ENCODE results near the gene ABCC1. TPM values are rescaled to one million over a fixed set of nuclear protein-coding genes. Genes with fewer than 3 reads are reported as not detected.
"Not testable (repeated sequence)": the region's sequence is repeated elsewhere in the genome, so short reads cannot be mapped to it uniquely, and the experiment has no call there.

The ABCC1 gene
- total RNA-seq, 1 experiment from 2014 or later = 16.1 TPM

DNA sequence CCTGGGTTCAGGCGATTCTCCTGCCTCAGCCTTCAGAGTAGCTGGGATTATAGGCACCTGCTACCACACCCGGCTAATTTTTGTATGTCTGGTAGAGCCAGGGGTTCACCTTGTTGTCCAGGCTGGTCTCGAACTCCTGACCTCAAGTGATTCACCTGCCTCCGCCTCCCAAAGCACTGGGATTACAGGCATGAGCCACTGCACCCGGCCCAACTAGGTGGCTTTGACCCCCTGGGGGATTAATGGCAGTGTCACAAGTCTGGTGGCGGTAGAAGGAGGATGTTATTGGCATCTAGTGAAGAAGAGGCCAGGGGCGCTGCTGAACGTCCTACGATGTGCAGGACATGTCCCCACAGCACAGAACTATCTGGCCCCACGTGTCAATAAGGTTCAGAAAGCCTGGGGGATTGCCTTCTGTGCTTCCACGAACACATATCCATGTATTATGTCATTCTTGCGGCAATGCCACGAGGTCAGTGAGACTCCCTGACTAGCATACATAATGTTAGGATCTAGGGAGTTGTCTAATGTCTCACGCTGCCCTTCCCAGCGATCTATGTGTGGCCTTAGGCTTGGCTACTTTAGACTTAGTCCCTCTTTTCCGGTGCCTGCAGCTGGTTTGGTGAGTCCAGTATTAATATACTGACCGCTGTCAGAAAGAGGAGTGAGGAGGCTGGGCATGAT, 198.0 kb downstream of the ABCC1 start:
- no peak for TF ChIP-seq EZH2 (IDR thresholded peaks at IDR 0.05; ENCODE audit: low read length, unreplicated experiment)
- TF ChIP-seq EZH2phosphoT487 (IDR thresholded peaks at IDR 0.05; ENCODE audit: borderline replicate concordance, low read length) = no peak
- TF ChIP-seq, protein P1, sequence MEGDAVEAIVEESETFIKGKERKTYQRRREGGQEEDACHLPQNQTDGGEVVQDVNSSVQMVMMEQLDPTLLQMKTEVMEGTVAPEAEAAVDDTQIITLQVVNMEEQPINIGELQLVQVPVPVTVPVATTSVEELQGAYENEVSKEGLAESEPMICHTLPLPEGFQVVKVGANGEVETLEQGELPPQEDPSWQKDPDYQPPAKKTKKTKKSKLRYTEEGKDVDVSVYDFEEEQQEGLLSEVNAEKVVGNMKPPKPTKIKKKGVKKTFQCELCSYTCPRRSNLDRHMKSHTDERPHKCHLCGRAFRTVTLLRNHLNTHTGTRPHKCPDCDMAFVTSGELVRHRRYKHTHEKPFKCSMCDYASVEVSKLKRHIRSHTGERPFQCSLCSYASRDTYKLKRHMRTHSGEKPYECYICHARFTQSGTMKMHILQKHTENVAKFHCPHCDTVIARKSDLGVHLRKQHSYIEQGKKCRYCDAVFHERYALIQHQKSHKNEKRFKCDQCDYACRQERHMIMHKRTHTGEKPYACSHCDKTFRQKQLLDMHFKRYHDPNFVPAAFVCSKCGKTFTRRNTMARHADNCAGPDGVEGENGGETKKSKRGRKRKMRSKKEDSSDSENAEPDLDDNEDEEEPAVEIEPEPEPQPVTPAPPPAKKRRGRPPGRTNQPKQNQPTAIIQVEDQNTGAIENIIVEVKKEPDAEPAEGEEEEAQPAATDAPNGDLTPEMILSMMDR (conservative IDR thresholded peaks at IDR 0.05; ENCODE audit: low read depth, low read length) = no peak
- H2AFZ ChIP-seq (ENCODE audit: low read length) = no peak overlapping the region
- no peak overlapping the region for H3K9ac ChIP-seq (ENCODE audit: low read length)
- H3K36me3 ChIP-seq (ENCODE audit: low read depth, low read length) = no peaks in the 10 kb centered on the region
- ATAC-seq (no peak), DNase-seq (no peak)
- H4K20me1 ChIP-seq (ENCODE audit: low read length) = no peaks in the 10 kb centered on the region
- peaks cover 5% of the 10 kb centered on the region; the same call in 1 of the 2 replicates for H3K4me1 ChIP-seq (ENCODE audit: insufficient read depth, low read length)
- H3F3A ChIP-seq (ENCODE audit: low read length, unreplicated experiment) = no peaks in the 10 kb centered on the region
- H3K79me2 ChIP-seq (ENCODE audit: low read length) = no peaks in the 10 kb centered on the region
- H3K27me3 ChIP-seq (ENCODE audit: low read length) = no peaks in the 10 kb centered on the region
- BruUV-seq (replicated peaks) = no TSS peak
- H3K4me3 ChIP-seq (ENCODE audit: low read length) = no peak overlapping the region
- POLR2A ChIA-PET (ENCODE audit: unreplicated experiment) = no interaction called here
- no peaks in the 10 kb centered on the region for H3K9me3 ChIP-seq (ENCODE audit: low read length)
- intact Hi-C loops (cut with micrococcal nuclease) = no loop called here
- no peak overlapping the region for H3K27ac ChIP-seq (ENCODE audit: low read length)
- CTCF ChIA-PET = no interaction called here
- no peak overlapping the region for H3K4me2 ChIP-seq (ENCODE audit: low read length)
- no peaks in the 10 kb centered on the region for H3K9me2 ChIP-seq (replicated peaks; ENCODE audit: low read length)

DNA sequence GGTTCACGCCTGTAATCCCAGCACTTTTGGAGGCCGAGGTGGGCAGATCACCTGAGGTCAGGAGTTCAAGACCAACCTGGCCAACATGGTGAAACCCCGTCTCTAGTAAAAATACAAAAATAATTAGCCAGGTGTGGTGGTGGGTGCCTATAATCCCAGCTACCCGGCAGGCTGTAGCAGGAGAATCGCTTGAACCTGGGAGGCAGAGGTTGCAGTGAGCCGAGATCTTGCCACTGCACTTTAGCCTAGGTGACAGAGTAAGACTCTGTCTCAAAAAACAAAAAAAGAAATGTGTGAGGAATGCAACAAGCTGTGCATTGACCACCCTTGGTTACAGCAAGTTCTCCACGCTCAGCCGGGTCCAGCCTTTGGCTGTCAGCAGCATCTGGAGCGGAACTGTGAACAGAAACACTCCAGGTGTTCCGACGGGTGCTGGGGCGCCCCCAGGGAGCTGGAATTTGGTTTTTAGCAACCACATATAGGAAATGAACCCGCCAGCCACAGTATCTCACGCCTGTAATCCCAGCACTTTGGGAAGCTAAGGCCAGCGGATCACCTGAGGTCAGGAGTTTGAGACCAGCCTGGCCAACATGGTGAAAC, 198.7 kb downstream of the ABCC1 start:
- H3K9me2 ChIP-seq (replicated peaks; ENCODE audit: low read length); intact Hi-C loops (cut with micrococcal nuclease); H3F3A ChIP-seq (ENCODE audit: low read length, unreplicated experiment); H4K20me1 ChIP-seq (ENCODE audit: low read length); H3K4me2 ChIP-seq (ENCODE audit: low read length); H3K36me3 ChIP-seq (ENCODE audit: low read depth, low read length); H3K27ac ChIP-seq (ENCODE audit: low read length); H3K9me3 ChIP-seq (ENCODE audit: low read length); H3K9ac ChIP-seq (ENCODE audit: low read length); CTCF ChIA-PET; POLR2A ChIA-PET (ENCODE audit: unreplicated experiment); H3K27me3 ChIP-seq (ENCODE audit: low read length); H3K79me2 ChIP-seq (ENCODE audit: low read length); H3K4me3 ChIP-seq (ENCODE audit: low read length); DNase-seq; H2AFZ ChIP-seq (ENCODE audit: low read length); ATAC-seq; BruUV-seq (replicated peaks); H3K4me1 ChIP-seq (ENCODE audit: insufficient read depth, low read length): not testable (repeated sequence)

DNA sequence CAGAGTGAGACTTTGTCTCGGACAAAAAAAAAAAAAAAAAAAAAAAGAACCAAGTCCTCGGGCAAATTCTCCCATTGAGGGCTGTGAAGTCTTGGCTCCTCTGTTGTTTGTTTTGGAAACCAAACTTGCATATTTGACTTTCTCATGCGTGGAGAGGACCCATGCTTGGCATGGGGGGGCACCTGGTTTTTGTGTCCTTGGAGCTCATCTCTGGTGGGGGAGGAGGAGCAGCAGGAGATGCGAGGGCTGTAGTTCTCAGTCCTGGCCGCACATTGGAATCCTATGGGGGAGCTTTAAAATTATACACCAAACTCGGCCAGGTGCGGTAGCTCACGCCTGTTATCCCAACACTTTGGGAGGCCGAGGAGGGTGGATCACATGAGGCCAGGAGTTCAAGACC, 199.3 kb downstream of the ABCC1 start:
- no peaks in the 10 kb centered on the region for H3K79me2 ChIP-seq (ENCODE audit: low read length)
- BruUV-seq (replicated peaks) = no TSS peak
- peaks cover 5% of the 10 kb centered on the region; the same call in 1 of the 2 replicates for H3K4me1 ChIP-seq (ENCODE audit: insufficient read depth, low read length)
- H3K9me2 ChIP-seq (replicated peaks; ENCODE audit: low read length) = no peaks in the 10 kb centered on the region
- H4K20me1 ChIP-seq (ENCODE audit: low read length) = no peaks in the 10 kb centered on the region
- no peak overlapping the region for H3K4me3 ChIP-seq (ENCODE audit: low read length)
- no peaks in the 10 kb centered on the region for H3K9me3 ChIP-seq (ENCODE audit: low read length)
- H3K36me3 ChIP-seq (ENCODE audit: low read depth, low read length) = no peaks in the 10 kb centered on the region
- ChIA-PET POLR2A (ENCODE audit: unreplicated experiment) (no interaction called here), CTCF (no interaction called here)
- H3F3A ChIP-seq (ENCODE audit: low read length, unreplicated experiment) = no peaks in the 10 kb centered on the region
- H3K27me3 ChIP-seq (ENCODE audit: low read length) = no peaks in the 10 kb centered on the region
- DNase-seq (no peak), ATAC-seq (no peak)
- no peak overlapping the region for H3K4me2 ChIP-seq (ENCODE audit: low read length)
- H3K9ac ChIP-seq (ENCODE audit: low read length) = no peak overlapping the region
- no peak overlapping the region for H2AFZ ChIP-seq (ENCODE audit: low read length)
- no peak for TF ChIP-seq EZH2 (IDR thresholded peaks at IDR 0.05; ENCODE audit: low read length, unreplicated experiment)
- TF ChIP-seq, protein P1 (conservative IDR thresholded peaks at IDR 0.05; ENCODE audit: low read depth, low read length) = no peak
- H3K27ac ChIP-seq (ENCODE audit: low read length) = no peak overlapping the region
- intact Hi-C loops (cut with micrococcal nuclease) = no loop called here

All from PC-3 (cell line).